HG03460 (cell line): ENCODE measurements around the gene P2RY13.

Experiments used
- ATAC-seq: cut with Tn5 transposase; IDR thresholded peaks from one replicate; pipeline ENCODE4 v1.9.1; 2021; ENCODE audit not compliant: unreplicated experiment

P2RY13 gene

GRCh38 chr3:151329363-151329762 is at the start of gene P2RY13:
P2RY13 (minus strand) TSS chr3:151329549; CDS start chr3:151329528, 21 bp downstream.
- ATAC-seq: no peak

- ATAC-seq: peak; percentile 46
Measured at GRCh38 chr3:151377768-151378385, 48.5 kb upstream of the P2RY13 start.

GRCh38 chr3:151372063-151372820 is 42.9 kb upstream of the P2RY13 start:
- no peak for ATAC-seq

GRCh38 chr3:151371526-151371925 is 42.2 kb upstream of the P2RY13 start:
- no peak for ATAC-seq

- no peak for ATAC-seq
Measured at GRCh38 chr3:151367448-151367847, 38.1 kb upstream of the P2RY13 start.

GRCh38 chr3:151366993-151367392 is 37.6 kb upstream of the P2RY13 start:
- ATAC-seq: no peak

- no peak for ATAC-seq
Measured at GRCh38 chr3:151362751-151363174, 33.4 kb upstream of the P2RY13 start.

GRCh38 chr3:151357463-151357850 is 28.1 kb upstream of the P2RY13 start:
- no peak for ATAC-seq

GRCh38 chr3:151356794-151357462 is 27.6 kb upstream of the P2RY13 start:
- no peak for ATAC-seq

- no peak for ATAC-seq
Measured at GRCh38 chr3:151351648-151352047, 22.3 kb upstream of the P2RY13 start.

- peak; percentile 68 for ATAC-seq
Measured at GRCh38 chr3:151351219-151351618, 21.9 kb upstream of the P2RY13 start.

GRCh38 chr3:151350656-151351055 is 21.3 kb upstream of the P2RY13 start:
- no peak for ATAC-seq

GRCh38 chr3:151347432-151347831 is 18.1 kb upstream of the P2RY13 start:
- ATAC-seq: no peak

GRCh38 chr3:151346292-151346691 is 16.9 kb upstream of the P2RY13 start:
- no peak for ATAC-seq

GRCh38 chr3:151345859-151346258 is 16.5 kb upstream of the P2RY13 start:
- ATAC-seq: no peak

GRCh38 chr3:151331696-151332095 is 2.3 kb upstream of the P2RY13 start:
- no peak for ATAC-seq

- ATAC-seq: no peak
Measured at GRCh38 chr3:151330899-151331298, 1.6 kb upstream of the P2RY13 start.

GRCh38 chr3:151330379-151330778 is 1.0 kb upstream of the P2RY13 start:
- no peak for ATAC-seq

GRCh38 chr3:151328298-151328995 is 902 bp downstream of the P2RY13 start:
- ATAC-seq: no peak

- no peak for ATAC-seq
Measured at GRCh38 chr3:151327571-151328198, 1.7 kb downstream of the P2RY13 start.

- no peak for ATAC-seq
Measured at GRCh38 chr3:151322511-151322910, 6.8 kb downstream of the P2RY13 start.
